GM10248 (cell line): ENCODE results near the gene CCDC15.

Experiments used
- CTCF ChIA-PET: fragments of 300-600 bp; sonication (Branson Sonifier 250); formaldehyde crosslinking; extraction: SDS; loops from one replicate; lab custom pipeline; 2021; ENCODE audit warnings: antibody characterized with exemption; lab: Yijun Ruan, JAX
- POLR2A ChIA-PET: fragments of 350-650 bp; sonication (Branson Sonifier 250); formaldehyde crosslinking; extraction: SDS; loops from one replicate; lab custom pipeline; 2020; ENCODE audit warnings: antibody characterized with exemption; lab: Yijun Ruan, JAX
- DNase-seq: peaks from one replicate; pipeline ENCODE4 v3.0.0; 2012; ENCODE audit errors: extremely low spot score
- CTCF ChIP-seq: IDR thresholded peaks from 2 replicates; pipeline ENCODE4 v1.5.1; 2012; ENCODE audit warnings: mild to moderate bottlenecking, low read depth; ENCODE audit errors: extremely low read depth, missing control alignments, control extremely low read depth

Gene CCDC15

GRCh38 chr11:125057693-125058016 is 103.7 kb downstream of the CCDC15 start:
- DNase-seq = no peak
- CTCF ChIA-PET = no interaction called here
- POLR2A ChIA-PET = no interaction called here
- no peak for TF ChIP-seq CTCF

GRCh38 chr11:125061281-125061680 is 107.3 kb downstream of the CCDC15 start:
- POLR2A ChIA-PET = no interaction called here
- CTCF ChIA-PET = interaction anchor here (0.9 to 2.2 kb wide), 7 partner anchors 9 to 81 kb away, joined by 3 to 9 read pairs (median 3); no protein-coding TSS in a partner anchor
- TF ChIP-seq CTCF = no peak
- DNase-seq = no peak

- CTCF ChIA-PET = interaction anchor here (0.9 to 3.0 kb wide), 6 partner anchors 10 to 80 kb away, joined by 3 to 9 read pairs (median 4); no protein-coding TSS in a partner anchor
- no peak for DNase-seq
- TF ChIP-seq CTCF = no peak
- POLR2A ChIA-PET = interaction anchor here (0.7 to 1.1 kb wide), 2 partner anchors 10 to 49 kb away, joined by 3 to 4 read pairs; partner anchors contain the start of gene TMEM218
These were observed 108.4 kb downstream of the CCDC15 start for GRCh38 chr11:125062218-125062930.

GRCh38 chr11:125062931-125063428 is 109.0 kb downstream of the CCDC15 start, which contains the start of gene SLC37A2:
Gene SLC37A2 (plus strand): TSS chr11:125063305. CDS start chr11:125063368, 63 bp downstream.
- DNase-seq = peak; percentile 90
- ChIA-PET CTCF (interaction anchor here (1.0 to 3.0 kb wide), 10 partner anchors 10 to 79 kb away, joined by 3 to 9 read pairs (median 4); no protein-coding TSS in a partner anchor), POLR2A (interaction anchor here (0.7 to 1.1 kb wide), 2 partner anchors 10 to 48 kb away, joined by 3 to 4 read pairs; partner anchors contain the start of gene TMEM218)
- peak; percentile 23 for TF ChIP-seq CTCF

GRCh38 chr11:125063429-125064043 is 109.5 kb downstream of the CCDC15 start:
- ChIA-PET POLR2A (interaction anchor here (1.1 kb wide), 1 partner anchor 48 kb away, joined by 4 read pairs; the partner anchor contains the start of gene TMEM218), CTCF (interaction anchor here (1.0 to 3.0 kb wide), 12 partner anchors 9 to 102 kb away, joined by 3 to 9 read pairs (median 4); no protein-coding TSS in a partner anchor)
- no peak for TF ChIP-seq CTCF
- peak; percentile 50 for DNase-seq

- TF ChIP-seq CTCF = no peak
- no peak for DNase-seq
- POLR2A ChIA-PET = no interaction called here
- CTCF ChIA-PET = interaction anchor here (1.0 to 3.0 kb wide), 10 partner anchors 9 to 103 kb away, joined by 3 to 9 read pairs (median 4); no protein-coding TSS in a partner anchor
These were observed 110.1 kb downstream of the CCDC15 start for GRCh38 chr11:125064070-125064469.
